K562 (cell line): ENCODE results near the gene ERC2. TPM values are rescaled to one million over a fixed set of nuclear protein-coding genes. Genes with fewer than 3 reads are reported as not detected.

Source experiments
- ATAC-seq: fragments of 200-7000 bp; cut with Tn5 transposase; 3 replicates; pipeline ENCODE4 v1.9.1; 2020; ENCODE audit warnings: moderate library complexity
- BruUV-seq: library from RNA; stranded (reverse); fragments of 400-500 nt; replicated peaks from 2 replicates; lab custom pipeline; 2021; lab: Mats Ljungman, UMichigan
- CTCF ChIA-PET: fragments of 300-600 bp; formaldehyde crosslinking; extraction: SDS; loops from one replicate; lab custom pipeline; 2021; ENCODE audit warnings: low intra/inter-chr PET ratio; lab: Yijun Ruan, JAX
- POLR2A ChIA-PET: fragments of 300-600, 350-650 bp; sonication (Branson Sonifier 250); formaldehyde crosslinking; extraction: SDS; loops from one replicate; lab custom pipeline; 2021; ENCODE audit warnings: antibody characterized with exemption, inconsistent platforms; lab: Yijun Ruan, JAX
- DNase-seq, 4 experiments: peaks; one replicate each; pipeline versions ENCODE4 v3.0.0 to v3.0.0-alpha.2; 2011 to 2018; ENCODE audit warnings: low spot score in 3 of 4, mixed read lengths in 3 of 4; ENCODE audit errors: extremely low read depth in 1 of 4
- FAIRE-seq: peaks from 2 replicates; lab custom pipeline; 2011; peaks lifted over from hg19 to GRCh38; lab: Jason Lieb, UNC
- H2AFZ ChIP-seq: 2 replicates; pipeline ENCODE4 v1.6.0; 2011; ENCODE audit warnings: low read depth, low read length, control low read depth, inconsistent platforms
- H3K27ac ChIP-seq: fragments of 200-600 bp; 3 replicates; pipeline ENCODE4 v1.8.0; 2011; ENCODE audit warnings: low read depth, mild to moderate bottlenecking, control low read depth, inconsistent platforms, low read length, moderate library complexity, mixed read lengths; ENCODE audit errors: extremely low read depth
- H3K27me3 ChIP-seq, 2 experiments: fragments of 300-600 bp in 1 of 2; 2 replicates in 1 of 2; 3 replicates in 1 of 2; pipeline versions ENCODE4 v1.6.0 to v1.8.0; 2011; ENCODE audit warnings: inconsistent platforms in 2 of 2, low read length in 2 of 2, mild to moderate bottlenecking in 1 of 2, mixed read lengths in 1 of 2, moderate library complexity in 1 of 2; ENCODE audit not compliant: control insufficient read depth in 2 of 2, insufficient read depth in 2 of 2
- H3K36me3 ChIP-seq: fragments of 300-600 bp; 3 replicates; pipeline ENCODE4 v1.8.0; 2011; ENCODE audit warnings: mild to moderate bottlenecking, low read length, inconsistent platforms; ENCODE audit not compliant: control insufficient read depth, insufficient read depth
- H3K4me1 ChIP-seq, 2 experiments: fragments of 200-600 bp in 1 of 2; replicated peaks in 1 of 2; 2 replicates in 1 of 2; 3 replicates in 1 of 2; pipeline versions ENCODE4 v1.5.1 to v1.8.0; 2011; ENCODE audit warnings: inconsistent platforms in 2 of 2, low read length in 2 of 2, mild to moderate bottlenecking in 1 of 2, mixed read lengths in 1 of 2, moderate library complexity in 1 of 2; ENCODE audit not compliant: control insufficient read depth in 2 of 2, insufficient read depth in 2 of 2
- H3K4me2 ChIP-seq: 2 replicates; pipeline ENCODE4 v1.6.1; 2011; ENCODE audit warnings: low read length, control low read depth, inconsistent platforms, mixed read lengths; ENCODE audit not compliant: insufficient read depth
- H3K4me3 ChIP-seq: fragments of 200-600 bp; sonication (generic), shearing (Covaris generic); 2 replicates; pipeline ENCODE4 v1.5.1; 2016; ENCODE audit warnings: control low read depth, inconsistent platforms
- H3K79me2 ChIP-seq: fragments of 200-600 bp; 3 replicates; pipeline ENCODE4 v1.8.0; 2011; ENCODE audit warnings: low read length, inconsistent platforms; ENCODE audit not compliant: control insufficient read depth, insufficient read depth
- H3K9ac ChIP-seq, 2 experiments: 2 replicates each; pipeline versions ENCODE4 v1.6.0 to v1.6.1; 2011; ENCODE audit warnings: low read depth in 2 of 2, low read length in 2 of 2, control low read depth in 1 of 2, inconsistent platforms in 1 of 2, mild to moderate bottlenecking in 1 of 2, mixed read lengths in 1 of 2; ENCODE audit not compliant: insufficient read depth in 1 of 2
- H3K9me1 ChIP-seq: one replicate; pipeline ENCODE4 v1.6.0; 2011; ENCODE audit warnings: inconsistent platforms, mild to moderate bottlenecking, low read length, moderate library complexity; ENCODE audit not compliant: control insufficient read depth, insufficient read depth
- H3K9me3 ChIP-seq: replicated peaks from 2 replicates; pipeline ENCODE4 v1.5.1; 2011; ENCODE audit warnings: low read depth, low read length, inconsistent platforms; ENCODE audit not compliant: control insufficient read depth, insufficient read depth
- H4K20me1 ChIP-seq: replicated peaks from 2 replicates; pipeline ENCODE4 v1.6.1; 2011; ENCODE audit warnings: low read length, inconsistent platforms, mixed read lengths; ENCODE audit not compliant: control insufficient read depth, insufficient read depth
- BHLHE40 ChIP-seq: IDR thresholded peaks from 2 replicates; pipeline ENCODE4 v1.6.1; 2011; ENCODE audit warnings: low read length, improper control_type of control experiment
- BRD4 ChIP-seq: fragments of 200-600 bp; sonication (generic); IDR thresholded peaks from 2 replicates; pipeline ENCODE4 v1.6.1; 2017; ENCODE audit warnings: inconsistent platforms
- CBX8 ChIP-seq: fragments of 200-600 bp; sonication (generic); IDR thresholded peaks from 2 replicates; pipeline ENCODE4 v1.6.1; 2012; ENCODE audit warnings: borderline replicate concordance, mixed run types, low read depth, mild to moderate bottlenecking, moderate library complexity, mixed read lengths, low read length, control low read depth, inconsistent platforms; ENCODE audit not compliant: poor library complexity, severe bottlenecking; ENCODE audit errors: extremely low read depth
- COPS2 ChIP-seq: fragments of 450-650 bp; conservative IDR thresholded peaks from 2 replicates; pipeline ENCODE4 v1.6.1; 2016; ENCODE audit warnings: mild to moderate bottlenecking, moderate library complexity
- E2F3 ChIP-seq: fragments of 250-450 bp; sonication (Bioruptor Pico); IDR thresholded peaks from 2 replicates; pipeline ENCODE4 v1.4.0; 2020; ENCODE audit warnings: mild to moderate bottlenecking
- ETV6 ChIP-seq, 3 experiments: fragments of 150-350 bp in 1 of 3; sonication (generic) in 1 of 3; formaldehyde crosslinking in 1 of 3; IDR thresholded peaks; 2 replicates each; pipeline versions ENCODE4 v1.6.1 to v1.8.0; 2014 to 2022; ENCODE audit warnings: borderline replicate concordance in 2 of 3, low read depth in 2 of 3, antibody characterized with exemption in 1 of 3, low read length in 1 of 3, mild to moderate bottlenecking in 1 of 3, missing genetic modification reagents in 1 of 3
- HLTF ChIP-seq: fragments of 450-650 bp; IDR thresholded peaks from 2 replicates; pipeline ENCODE4 v1.6.1; 2016
- KAT2B ChIP-seq: IDR thresholded peaks from one replicate; pipeline ENCODE4 v1.6.1; 2012; ENCODE audit warnings: low read depth, mild to moderate bottlenecking, control low read depth, inconsistent platforms, low read length, moderate library complexity
- MEF2D ChIP-seq: conservative IDR thresholded peaks from 2 replicates; pipeline ENCODE4 v1.6.1; 2016; ENCODE audit warnings: low read depth, missing genetic modification characterization, missing compliant biosample characterization
- MTA3 ChIP-seq: fragments of 450-650 bp; formaldehyde crosslinking; IDR thresholded peaks from 2 replicates; pipeline ENCODE4 v1.6.1; 2017; ENCODE audit warnings: mild to moderate bottlenecking, borderline replicate concordance
- NFXL1 ChIP-seq: fragments of 450-650 bp; formaldehyde crosslinking; IDR thresholded peaks from 2 replicates; pipeline ENCODE4 v1.4.0; 2021; ENCODE audit warnings: mild to moderate bottlenecking
- RFX5 ChIP-seq: IDR thresholded peaks from 2 replicates; pipeline ENCODE4 v1.6.1; 2011; ENCODE audit warnings: low read depth, mild to moderate bottlenecking, improper control_type of control experiment, low read length
- SAFB2 ChIP-seq: fragments of 200-400 bp; formaldehyde crosslinking; IDR thresholded peaks from 2 replicates; pipeline ENCODE4 v1.6.1; 2018; ENCODE audit warnings: borderline replicate concordance, low read length, low read depth, moderate library complexity; ENCODE audit not compliant: severe bottlenecking
- TBP ChIP-seq: optimal IDR thresholded peaks from 2 replicates; pipeline ENCODE3; 2011; ENCODE audit warnings: low read depth, low read length, improper control_type of control experiment
- THRA ChIP-seq: fragments of 450-650 bp; IDR thresholded peaks from 2 replicates; pipeline ENCODE4 v1.6.1; 2017; ENCODE audit warnings: mild to moderate bottlenecking, moderate library complexity
- ZBTB43 ChIP-seq: sonication (generic); formaldehyde crosslinking; IDR thresholded peaks from 2 replicates; pipeline ENCODE4 v1.8.0; 2023; ENCODE audit warnings: mild to moderate bottlenecking, missing genetic modification reagents
- ZNF347 ChIP-seq: fragments of 450-650 bp; formaldehyde crosslinking; IDR thresholded peaks from 2 replicates; pipeline ENCODE4 v1.4.0; 2020; ENCODE audit warnings: low read depth, mild to moderate bottlenecking, moderate library complexity
- in situ Hi-C: fragments of 300-500 bp; cut with MboI; formaldehyde crosslinking; loops from 4 replicates; pipeline ENCODE4 v1.15.0; 2018; ENCODE audit warnings: inconsistent platforms, mixed read lengths
- intact Hi-C: fragments of 100-400 bp; cut with micrococcal nuclease; formaldehyde crosslinking; loops from 2 replicates; pipeline ENCODE4 v1.14.2; 2022
- polyA plus RNA-seq, 8 experiments: library from polyadenylated mRNA; depleted of rRNA in 4 of 8; stranded (reverse) in 5 of 8; unstranded in 3 of 8; fragments of >200 nt; fragmentation: Nextera tagmentation in 2 of 8; fragmentation: Illumina TruSeq in 1 of 8; extraction: Ambion mirVana in 2 of 8; extraction: Trizol in 1 of 8; gene quantifications; 2 replicates each; pipeline versions ENCODE4 v1.2.1 to v1.2.3, GENCODE V29; 2011 to 2014; ENCODE audit warnings: inconsistent platforms in 1 of 8, missing spikeins in 1 of 8
- total RNA-seq, 7 experiments: library from RNA; depleted of rRNA in 6 of 7; stranded (reverse); fragments of >200 nt in 6 of 7; fragmentation: Illumina TruSeq in 2 of 7; extraction: Trizol in 2 of 7; gene quantifications; 2 replicates each; pipeline versions ENCODE4 v1.2.1 to v1.2.3, GENCODE V29; 2011 to 2021; ENCODE audit warnings: low replicate concordance in 1 of 7
- TF ChIP-seq, protein P1 (sequence below): sonication (generic); formaldehyde crosslinking; IDR thresholded peaks from 2 replicates; pipeline ENCODE4 v1.8.1; 2023; ENCODE audit warnings: mild to moderate bottlenecking, missing genetic modification reagents

Gene ERC2
- total and polyA plus RNA-seq, 9 of the 15 experiments (the other 6 are each of a cell fraction or from before 2014, with no cell fraction given) = 0.04 to 0.18 (median 0.07) TPM; not detected in 2

GRCh38 chr3:55882006-55882405 is 586.3 kb downstream of the ERC2 start (continued):
- no peak for TF ChIP-seq ETV6 (IDR thresholded peaks at IDR 0.05; ENCODE audit: borderline replicate concordance in 1 of 2, low read depth in 2 of 2, low read length in 1 of 2)
- no peak for TF ChIP-seq ETV6 (CRISPR knock-in tag; IDR thresholded peaks at IDR 0.05; ENCODE audit: borderline replicate concordance)
- TF ChIP-seq, protein P1, sequence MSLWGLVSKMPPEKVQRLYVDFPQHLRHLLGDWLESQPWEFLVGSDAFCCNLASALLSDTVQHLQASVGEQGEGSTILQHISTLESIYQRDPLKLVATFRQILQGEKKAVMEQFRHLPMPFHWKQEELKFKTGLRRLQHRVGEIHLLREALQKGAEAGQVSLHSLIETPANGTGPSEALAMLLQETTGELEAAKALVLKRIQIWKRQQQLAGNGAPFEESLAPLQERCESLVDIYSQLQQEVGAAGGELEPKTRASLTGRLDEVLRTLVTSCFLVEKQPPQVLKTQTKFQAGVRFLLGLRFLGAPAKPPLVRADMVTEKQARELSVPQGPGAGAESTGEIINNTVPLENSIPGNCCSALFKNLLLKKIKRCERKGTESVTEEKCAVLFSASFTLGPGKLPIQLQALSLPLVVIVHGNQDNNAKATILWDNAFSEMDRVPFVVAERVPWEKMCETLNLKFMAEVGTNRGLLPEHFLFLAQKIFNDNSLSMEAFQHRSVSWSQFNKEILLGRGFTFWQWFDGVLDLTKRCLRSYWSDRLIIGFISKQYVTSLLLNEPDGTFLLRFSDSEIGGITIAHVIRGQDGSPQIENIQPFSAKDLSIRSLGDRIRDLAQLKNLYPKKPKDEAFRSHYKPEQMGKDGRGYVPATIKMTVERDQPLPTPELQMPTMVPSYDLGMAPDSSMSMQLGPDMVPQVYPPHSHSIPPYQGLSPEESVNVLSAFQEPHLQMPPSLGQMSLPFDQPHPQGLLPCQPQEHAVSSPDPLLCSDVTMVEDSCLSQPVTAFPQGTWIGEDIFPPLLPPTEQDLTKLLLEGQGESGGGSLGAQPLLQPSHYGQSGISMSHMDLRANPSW (CRISPR knock-in tag) = no peak
- no peak for TF ChIP-seq COPS2
- TF ChIP-seq HLTF = no peak
- TF ChIP-seq, all 486 proteins: peak for 0

DNA sequence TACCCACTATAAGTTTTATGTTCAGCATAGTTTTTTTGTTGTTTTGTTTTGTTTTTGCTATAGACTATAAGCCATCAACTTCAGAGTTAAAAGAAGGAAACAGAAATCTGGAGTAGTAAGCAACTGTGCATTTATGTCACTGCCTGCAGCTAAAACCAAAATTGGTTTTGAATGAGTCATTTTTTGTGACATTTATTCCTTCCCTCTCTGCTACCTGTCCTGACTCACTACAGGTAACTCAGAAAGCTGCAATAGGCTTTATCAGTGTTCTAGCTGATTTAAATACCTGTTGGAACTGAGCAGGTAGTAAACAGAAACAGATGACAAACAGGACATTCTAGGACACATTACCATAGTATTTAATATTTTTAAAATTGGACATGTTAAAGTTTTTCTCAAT is 587.9 kb downstream of the ERC2 start:
- Histone ChIP-seq H3K27ac (no peak overlapping the region), H3K4me2 (no peak overlapping the region), H3K36me3 (no peaks in the 10 kb centered on the region), H3K9ac (no peak overlapping the region), H2AFZ (no peak overlapping the region), H3K9me1 (no peaks in the 10 kb centered on the region), H3K4me3 (no peak overlapping the region), H3K9me3 (no peaks in the 10 kb centered on the region), H4K20me1 (no peaks in the 10 kb centered on the region), H3K27me3 (no peaks in the 10 kb centered on the region), H3K79me2 (no peaks in the 10 kb centered on the region), H3K4me1 (no peaks in the 10 kb centered on the region)
- FAIRE-seq (no peak), DNase-seq (no peak), ATAC-seq (no peak)
- BruUV-seq = no TSS peak
- in situ Hi-C loops = no loop called here
- intact Hi-C loops = no loop called here
- ChIA-PET POLR2A (interaction anchor here (1.0 kb wide), 1 partner anchor 20 kb away, joined by 3 read pairs; no protein-coding TSS in a partner anchor), CTCF (no interaction called here)
- TF ChIP-seq CBX8 (no peak), KAT2B (no peak), TBP (no peak), RFX5 (no peak), BHLHE40 (no peak), SAFB2 (no peak), NFXL1 (CRISPR knock-in tag) (no peak), MTA3 (no peak), ZNF347 (CRISPR knock-in tag) (no peak), E2F3 (no peak), BRD4 (no peak), ZBTB43 (CRISPR knock-in tag) (no peak), THRA (no peak), MEF2D (tag) (no peak)
